GM18508 (cell line): ENCODE results near the gene RNF41.

Experiments
- ATAC-seq: cut with Tn5 transposase; IDR thresholded peaks from one replicate; pipeline ENCODE4 v1.9.1; 2021; ENCODE audit warnings: moderate number of reproducible peaks; ENCODE audit not compliant: insufficient read depth, unreplicated experiment

The RNF41 gene

GRCh38 chr12:56188131-56188777 is 33.5 kb downstream of the RNF41 start:
- ATAC-seq = no peak

DNA sequence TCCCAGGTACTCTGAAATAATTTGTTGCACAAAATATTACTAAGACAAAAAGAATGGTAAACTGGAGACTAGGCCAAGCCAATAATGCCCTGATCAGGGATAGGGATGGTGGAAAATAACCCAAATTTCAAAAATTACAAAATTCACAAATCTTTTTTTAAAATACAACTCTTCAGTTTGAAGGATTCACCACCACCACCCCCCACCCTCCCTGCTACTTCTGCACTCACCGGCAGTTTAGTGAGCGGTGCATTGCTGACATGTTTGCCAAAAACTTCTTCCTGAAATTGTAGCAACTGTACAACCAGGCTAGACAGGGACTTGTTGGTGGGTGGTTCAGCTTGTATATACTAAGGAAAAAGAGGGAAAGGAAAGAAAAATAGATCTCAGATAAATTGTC is 34.8 kb downstream of the RNF41 start:
- ATAC-seq = no peak

DNA sequence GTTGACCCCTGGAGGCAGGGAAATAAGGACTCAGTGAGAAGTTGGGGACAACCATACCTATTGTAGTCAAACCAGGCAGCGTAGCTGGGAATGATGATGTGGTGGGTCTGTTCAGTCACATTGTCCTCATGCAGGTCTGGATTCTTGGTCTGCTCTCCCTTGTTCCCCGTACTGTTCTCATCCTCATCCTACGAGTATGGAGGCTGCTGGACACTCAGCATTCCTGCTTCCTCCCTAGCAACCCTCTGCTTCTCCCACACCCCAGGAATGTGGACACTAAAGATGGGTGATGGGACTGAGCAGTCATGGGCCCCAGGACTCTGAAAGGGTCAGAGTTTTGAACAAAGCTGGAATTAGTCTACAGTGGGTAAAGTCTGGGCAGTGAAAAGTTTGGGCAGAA is 43.4 kb downstream of the RNF41 start:
- ATAC-seq = no peak

DNA sequence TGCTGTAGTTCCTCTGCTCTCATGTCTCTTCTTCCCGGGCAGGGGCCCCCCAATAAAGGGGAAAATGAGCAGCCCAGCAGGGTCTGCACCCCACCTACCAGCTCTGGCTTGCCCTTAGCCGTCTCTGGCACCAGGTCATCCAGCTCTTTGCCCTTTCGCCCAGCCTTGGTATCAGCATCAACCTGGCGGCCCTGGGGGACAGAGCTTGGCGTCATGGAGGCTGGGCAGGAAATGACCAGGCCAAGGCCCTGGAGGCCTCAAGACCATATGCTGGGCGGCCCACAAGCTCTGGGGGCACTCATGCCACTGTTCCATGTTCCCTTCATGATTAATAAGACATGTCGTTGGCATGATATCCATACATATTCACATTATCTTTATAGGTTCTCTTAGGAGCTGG is 48.9 kb downstream of the RNF41 start:
- ATAC-seq = no peak

DNA sequence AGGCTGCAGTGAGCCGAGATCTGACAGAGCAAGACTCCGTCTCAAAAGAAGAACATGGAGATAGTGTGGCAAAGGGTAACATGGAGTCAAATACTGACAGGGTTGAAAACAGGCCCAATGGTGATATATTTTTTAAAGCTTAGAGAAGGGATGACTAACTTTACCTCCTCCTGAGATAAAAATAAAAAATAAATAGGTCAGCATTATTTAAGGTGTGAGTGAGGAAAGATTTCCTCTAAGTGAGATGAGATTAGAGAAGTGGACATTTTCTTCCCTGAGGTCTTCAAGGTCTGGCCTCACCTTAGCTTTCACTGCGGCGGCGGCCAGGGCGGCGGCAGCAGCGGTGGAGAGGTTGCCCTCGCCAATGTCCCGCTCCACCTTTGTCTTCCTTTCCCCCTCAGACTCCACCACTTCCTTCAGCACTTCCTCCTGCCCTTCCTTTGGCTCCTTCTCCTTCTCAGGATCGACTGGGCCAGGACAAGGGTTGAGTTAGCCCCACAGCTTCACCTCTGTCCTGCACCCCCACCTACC is 52.4 kb downstream of the RNF41 start:
- ATAC-seq = no peak

- ATAC-seq = no peak
These were observed 56.4 kb downstream of the RNF41 start for GRCh38 chr12:56165369-56165768.

- no peak for ATAC-seq
These were observed 57.4 kb downstream of the RNF41 start for GRCh38 chr12:56164345-56164729.

DNA sequence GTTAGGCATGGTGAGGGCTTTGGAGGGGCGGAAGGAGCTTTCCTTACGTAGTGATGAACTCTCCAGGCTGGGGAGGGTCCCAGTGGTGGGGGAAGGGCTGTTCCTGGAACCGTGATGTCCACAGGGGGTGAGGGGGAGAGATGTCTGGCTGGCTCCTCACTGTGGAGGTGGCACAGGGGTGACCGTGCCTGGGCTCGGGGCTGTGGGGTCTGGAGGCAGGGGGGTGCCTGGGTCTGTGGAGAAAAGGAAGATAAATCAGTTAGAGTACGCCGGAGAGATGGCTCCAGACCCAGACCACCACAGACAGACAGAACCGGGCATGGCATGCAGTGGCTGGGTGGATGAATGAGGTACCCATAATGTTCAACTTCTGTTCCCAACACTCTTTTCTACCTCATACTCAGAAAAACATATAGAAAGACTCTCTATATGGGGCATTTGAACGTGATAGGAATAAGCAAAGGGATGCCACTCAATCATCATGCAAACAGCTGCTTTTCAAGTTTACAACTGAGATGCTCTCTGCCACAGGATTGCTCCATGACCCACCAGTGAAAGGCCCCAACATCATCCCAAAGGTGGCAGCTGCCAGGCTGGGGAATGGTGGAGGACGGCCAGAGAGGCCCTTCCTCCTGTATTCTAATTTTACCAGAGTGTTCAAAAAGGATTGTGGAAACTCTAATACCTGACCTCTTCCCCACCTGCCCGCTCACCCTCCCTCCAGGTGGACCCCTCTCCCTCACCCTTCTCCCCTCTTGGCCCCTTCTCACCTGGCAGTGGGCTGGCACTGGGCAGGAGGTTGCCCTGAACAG is 58.0 kb downstream of the RNF41 start:
- no peak for ATAC-seq

DNA sequence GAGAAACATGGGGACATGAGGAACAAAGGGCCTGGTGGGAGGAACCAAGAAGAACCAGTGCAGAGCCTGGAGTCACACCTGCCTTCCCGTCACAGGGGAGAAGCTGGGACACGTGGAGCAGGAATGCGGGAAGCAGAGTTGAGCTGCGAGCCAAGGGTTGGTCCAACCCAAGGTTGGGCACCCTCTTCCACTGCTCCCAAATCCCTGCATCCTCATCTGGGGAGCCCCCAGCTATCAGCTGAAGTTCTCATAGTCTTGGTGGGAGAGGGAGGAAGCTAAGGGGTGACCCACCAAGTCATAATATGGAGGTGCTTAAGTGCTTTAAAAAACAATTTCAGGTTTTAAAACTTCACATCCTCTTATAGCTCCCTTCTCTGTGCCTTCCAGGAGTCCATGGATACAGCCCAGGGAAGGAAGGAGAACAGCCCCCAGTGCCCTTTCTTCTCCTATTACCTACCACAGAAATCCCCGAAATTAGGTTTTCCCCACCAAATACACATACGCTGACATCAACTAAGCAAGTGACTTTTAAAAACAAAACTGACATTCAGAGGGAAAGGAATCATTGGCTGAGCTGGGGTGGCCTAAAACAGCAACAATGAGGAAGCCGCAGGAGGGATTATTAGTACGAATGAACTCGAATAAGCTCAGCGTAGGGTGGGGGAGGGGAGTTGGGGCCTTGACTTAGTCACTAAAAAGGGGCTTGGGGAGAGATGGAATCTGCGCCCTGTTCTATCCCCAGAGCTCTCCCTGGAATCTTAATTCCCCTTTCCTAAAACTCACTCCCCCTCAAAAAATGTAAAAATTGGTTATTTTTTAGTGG is 59.0 kb downstream of the RNF41 start:
- ATAC-seq = no peak

DNA sequence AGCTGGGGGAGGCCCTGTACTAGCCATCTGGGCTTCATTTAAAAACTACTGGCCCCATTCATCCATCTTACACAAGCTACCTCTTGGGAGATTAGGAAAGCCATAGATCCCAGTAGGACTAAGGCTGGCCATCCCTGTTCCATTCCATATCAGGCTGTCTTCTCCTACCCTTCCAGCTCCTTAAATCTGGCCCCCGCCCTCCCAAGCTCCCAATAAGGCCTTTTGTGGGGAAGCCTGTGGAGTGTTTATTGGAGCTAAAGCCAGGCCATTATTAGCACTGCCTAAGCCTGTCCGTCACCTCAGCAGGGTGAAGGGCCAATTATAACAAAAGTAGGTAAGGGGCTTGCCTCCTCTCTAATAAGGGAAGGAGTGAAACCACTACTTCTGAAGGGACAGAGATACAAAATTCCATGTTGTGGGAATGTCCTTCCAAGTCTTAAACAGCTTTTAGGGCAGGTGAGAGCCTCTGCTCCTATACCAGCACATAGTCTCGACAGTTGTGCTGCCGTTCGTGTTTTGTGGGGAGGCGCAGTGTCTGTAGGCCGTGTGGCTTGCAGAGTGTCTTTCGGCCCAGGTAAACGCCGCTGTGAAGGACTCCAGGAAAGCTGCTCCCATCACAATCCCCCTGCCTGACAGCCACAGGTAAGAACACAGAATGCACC is 59.9 kb downstream of the RNF41 start:
- no peak for ATAC-seq

- no peak for ATAC-seq
These were observed 60.6 kb downstream of the RNF41 start for GRCh38 chr12:56160894-56161689.

- no peak for ATAC-seq
These were observed 61.4 kb downstream of the RNF41 start for GRCh38 chr12:56160193-56160763.

GRCh38 chr12:56159482-56160192 is 62.1 kb downstream of the RNF41 start:
- ATAC-seq = no peak

DNA sequence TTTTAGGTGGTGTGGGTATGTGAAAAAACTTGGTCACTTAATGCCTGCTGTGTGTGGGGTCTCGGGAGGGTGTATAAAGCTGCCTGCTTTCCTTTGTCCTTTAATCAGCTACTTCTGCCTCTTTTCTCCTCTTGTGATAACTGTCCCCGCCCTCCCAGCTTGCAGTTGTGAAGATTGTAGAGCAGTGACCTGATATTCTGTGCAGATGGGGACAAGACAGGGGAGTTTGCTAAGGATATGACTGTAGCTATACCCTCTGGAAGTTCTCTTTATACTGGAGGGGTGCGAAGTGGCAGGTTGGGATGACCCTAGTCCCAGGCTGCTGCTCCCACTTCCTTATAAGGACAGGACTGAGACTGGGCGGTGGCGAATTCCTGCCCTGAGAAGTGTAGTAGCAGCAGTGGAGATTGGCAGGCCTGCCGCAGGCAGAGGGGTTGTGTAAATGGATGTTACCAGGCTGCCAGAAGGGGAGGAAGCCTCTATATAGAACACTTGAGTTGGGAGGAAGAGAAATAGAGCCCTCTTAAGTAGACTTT is 62.7 kb downstream of the RNF41 start:
- ATAC-seq = no peak

GRCh38 chr12:56158029-56158925 is 63.4 kb downstream of the RNF41 start, which contains the start of gene MYL6:
Gene MYL6 (plus strand): TSS chr12:56158359. CDS start chr12:56158402, 43 bp downstream.
- peak; percentile 70 for ATAC-seq

DNA sequence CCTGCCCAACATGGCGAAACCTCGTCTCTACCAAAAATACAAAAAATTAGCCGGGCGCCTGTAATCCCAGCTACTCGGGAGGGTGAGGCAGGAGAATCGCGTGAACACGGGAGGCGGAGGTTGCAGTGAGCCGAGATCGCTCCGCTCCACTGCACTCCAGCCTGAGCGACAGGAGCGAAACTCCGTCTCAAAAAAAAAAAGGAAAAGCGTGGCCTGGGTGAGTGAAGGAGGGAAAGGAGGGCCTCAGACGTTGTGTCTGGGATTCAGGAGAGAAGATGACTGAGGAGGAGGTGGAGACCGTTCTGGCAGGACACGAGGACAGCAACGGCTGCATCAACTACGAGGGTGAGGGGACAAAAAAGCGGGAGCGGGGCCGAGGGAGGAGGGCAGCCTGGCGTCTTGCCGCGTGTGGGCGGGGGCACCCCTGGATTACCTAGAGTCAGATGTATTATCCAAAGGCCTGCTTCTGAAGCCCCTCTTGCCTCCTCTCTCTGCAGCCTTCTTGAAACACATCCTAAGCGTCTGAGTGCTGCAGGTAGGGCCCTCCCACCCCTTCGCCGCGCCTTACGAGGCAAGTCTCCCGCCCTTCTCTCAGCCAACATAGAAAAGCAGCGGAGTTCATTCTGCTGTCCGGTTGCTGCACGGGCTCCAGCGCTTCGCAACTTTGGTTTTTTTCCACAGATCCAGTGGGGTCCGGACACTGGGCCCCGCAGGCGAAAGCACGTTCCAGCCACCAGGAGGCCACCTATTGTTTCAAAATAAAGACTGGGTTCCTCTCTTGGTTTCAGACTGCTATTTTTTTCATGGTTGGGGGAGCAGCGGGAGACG is 64.3 kb downstream of the RNF41 start:
- no peak for ATAC-seq
